ENCODE measurements around the gene NMNAT2. TPM values are rescaled to one million over a fixed set of nuclear protein-coding genes. Genes with fewer than 3 reads are reported as not detected.

Gene NMNAT2
- total RNA-seq, 4 donors from 2014 or later = 0.13 to 0.83 (median 0.66) TPM; not detected in 1

DNA sequence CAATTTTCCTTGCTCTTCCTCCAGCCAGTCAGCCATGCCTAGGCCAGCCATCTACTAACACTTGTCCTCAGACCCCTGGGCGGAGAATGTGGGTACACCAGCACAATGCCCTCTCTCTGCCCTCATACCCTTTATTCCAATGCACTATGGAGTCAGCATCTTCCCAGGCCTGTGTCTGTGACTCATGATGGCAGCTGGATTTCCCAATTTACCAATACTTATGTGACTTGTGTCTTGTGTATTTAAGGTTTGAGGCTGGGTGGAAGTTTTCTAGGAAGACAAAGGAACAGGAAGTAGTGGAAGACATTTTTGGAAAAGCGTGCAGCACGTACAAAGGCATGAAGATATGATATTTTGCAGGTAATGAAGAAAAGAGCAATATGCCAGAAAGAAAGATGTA, 114.3 kb downstream of the NMNAT2 start:
- TF ChIP-seq, protein P1, sequence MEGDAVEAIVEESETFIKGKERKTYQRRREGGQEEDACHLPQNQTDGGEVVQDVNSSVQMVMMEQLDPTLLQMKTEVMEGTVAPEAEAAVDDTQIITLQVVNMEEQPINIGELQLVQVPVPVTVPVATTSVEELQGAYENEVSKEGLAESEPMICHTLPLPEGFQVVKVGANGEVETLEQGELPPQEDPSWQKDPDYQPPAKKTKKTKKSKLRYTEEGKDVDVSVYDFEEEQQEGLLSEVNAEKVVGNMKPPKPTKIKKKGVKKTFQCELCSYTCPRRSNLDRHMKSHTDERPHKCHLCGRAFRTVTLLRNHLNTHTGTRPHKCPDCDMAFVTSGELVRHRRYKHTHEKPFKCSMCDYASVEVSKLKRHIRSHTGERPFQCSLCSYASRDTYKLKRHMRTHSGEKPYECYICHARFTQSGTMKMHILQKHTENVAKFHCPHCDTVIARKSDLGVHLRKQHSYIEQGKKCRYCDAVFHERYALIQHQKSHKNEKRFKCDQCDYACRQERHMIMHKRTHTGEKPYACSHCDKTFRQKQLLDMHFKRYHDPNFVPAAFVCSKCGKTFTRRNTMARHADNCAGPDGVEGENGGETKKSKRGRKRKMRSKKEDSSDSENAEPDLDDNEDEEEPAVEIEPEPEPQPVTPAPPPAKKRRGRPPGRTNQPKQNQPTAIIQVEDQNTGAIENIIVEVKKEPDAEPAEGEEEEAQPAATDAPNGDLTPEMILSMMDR (IDR thresholded peaks at IDR 0.05) = no peak
- no peak for TF ChIP-seq POLR2A (IDR thresholded peaks at IDR 0.05)
- Histone ChIP-seq H3K27me3 (no peaks in the 10 kb centered on the region), H3K9me3 (no peaks in the 10 kb centered on the region), H3K36me3 (no peaks in the 10 kb centered on the region), H3K27ac (no peak overlapping the region), H3K4me1 (peaks cover 0 to 4% (median 0%) of the 10 kb centered on the region in 4 donors), H3K4me3 (no peak overlapping the region)
- DNase-seq = no peak

DNA sequence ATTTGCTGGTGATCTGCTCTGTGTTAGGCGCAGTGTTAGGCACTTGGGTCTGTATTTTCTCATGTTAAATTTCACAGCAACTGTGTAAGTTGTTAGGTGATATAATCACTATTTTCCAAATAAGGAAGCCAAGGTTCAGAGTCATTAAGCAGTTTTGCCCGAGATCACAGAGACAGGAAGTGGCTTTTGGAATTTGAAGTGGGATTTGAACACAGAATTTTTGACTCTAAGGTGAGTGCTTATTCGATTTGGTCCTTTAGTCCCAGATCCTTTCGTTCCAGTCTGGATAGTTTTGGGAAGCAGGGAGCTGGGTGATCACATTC, 114.9 kb downstream of the NMNAT2 start:
- no peak overlapping the region for H3K27ac ChIP-seq
- no peaks in the 10 kb centered on the region for H3K27me3 ChIP-seq
- H3K4me1 ChIP-seq = peaks cover 0 to 4% (median 0%) of the 10 kb centered on the region in 4 donors
- no peaks in the 10 kb centered on the region for H3K36me3 ChIP-seq
- no peaks in the 10 kb centered on the region for H3K9me3 ChIP-seq
- TF ChIP-seq, protein P1 (IDR thresholded peaks at IDR 0.05) = no peak
- no peak for TF ChIP-seq POLR2A (IDR thresholded peaks at IDR 0.05)
- H3K4me3 ChIP-seq = no peak overlapping the region
- DNase-seq = no peak

DNA sequence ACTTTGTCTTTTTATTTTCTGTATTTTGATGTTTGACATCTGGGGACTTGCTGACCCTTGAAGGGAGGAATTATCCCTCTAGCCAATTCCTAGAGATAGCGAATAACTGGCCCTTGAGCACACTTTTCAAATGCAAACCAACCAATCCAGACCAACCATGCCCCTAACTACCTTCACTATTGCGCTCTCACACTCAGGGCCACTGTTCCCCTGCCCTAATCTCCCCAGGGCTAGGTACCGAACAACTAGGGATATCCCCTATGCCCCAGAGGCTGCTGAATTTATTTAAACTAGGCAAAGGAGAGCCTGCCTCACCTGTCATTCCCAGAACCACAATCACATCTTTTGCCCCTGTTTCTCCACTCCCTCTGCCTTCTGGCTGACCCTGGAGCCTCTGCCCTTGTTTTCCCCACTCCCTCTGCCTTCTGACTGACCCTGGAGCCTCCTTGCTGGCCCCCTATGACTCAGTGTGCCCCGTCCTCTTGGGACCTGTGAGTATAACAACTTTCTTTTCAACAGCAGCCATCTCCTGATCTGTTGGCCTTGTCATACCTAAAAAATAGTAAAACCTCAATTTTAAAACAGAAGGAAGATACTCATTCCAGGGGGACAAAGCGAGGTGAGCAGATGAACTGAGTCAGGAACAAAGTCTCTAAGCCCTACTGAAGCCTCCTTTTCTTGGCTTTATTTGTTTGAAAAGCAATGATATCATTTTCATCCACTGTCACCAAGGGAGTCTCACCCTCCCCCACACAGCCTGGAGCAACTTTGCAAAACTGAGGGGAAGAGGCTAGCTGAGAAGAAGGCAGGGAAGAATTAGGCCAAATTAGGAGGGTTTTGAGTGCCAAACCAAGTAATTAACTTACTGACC, 115.5 kb downstream of the NMNAT2 start:
- Histone ChIP-seq H3K27ac (no peak overlapping the region), H3K36me3 (no peaks in the 10 kb centered on the region), H3K9me3 (no peaks in the 10 kb centered on the region), H3K4me1 (peaks cover 0 to 4% (median 0%) of the 10 kb centered on the region in 4 donors), H3K4me3 (no peak overlapping the region), H3K27me3 (no peaks in the 10 kb centered on the region)
- no peak for TF ChIP-seq POLR2A (IDR thresholded peaks at IDR 0.05)
- TF ChIP-seq, protein P1 (IDR thresholded peaks at IDR 0.05) = no peak
- no peak for DNase-seq

DNA sequence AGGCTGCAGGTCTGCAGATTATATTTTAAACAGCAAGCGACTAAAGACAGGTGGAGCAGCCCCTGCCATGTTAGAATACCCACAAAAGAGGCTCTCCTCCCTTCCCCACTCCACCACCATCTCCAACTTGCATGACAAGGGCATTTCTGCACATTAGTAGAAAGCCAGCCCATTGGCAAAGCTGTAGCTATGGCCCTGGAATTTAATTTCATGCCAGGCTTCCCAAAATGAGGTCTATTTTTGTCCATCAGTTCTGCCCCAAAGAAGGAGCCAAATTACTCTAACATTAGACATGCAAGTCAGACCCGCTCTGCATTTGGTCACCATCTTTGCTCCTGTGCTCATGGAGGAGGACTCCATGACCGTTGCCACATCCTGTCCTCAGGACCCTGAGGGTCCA, 116.9 kb downstream of the NMNAT2 start:
- no peaks in the 10 kb centered on the region for H3K36me3 ChIP-seq
- no peak overlapping the region for H3K4me3 ChIP-seq
- no peaks in the 10 kb centered on the region for H3K27me3 ChIP-seq
- no peaks in the 10 kb centered on the region for H3K4me1 ChIP-seq
- H3K9me3 ChIP-seq = no peaks in the 10 kb centered on the region
- TF ChIP-seq, protein P1 (IDR thresholded peaks at IDR 0.05) = no peak
- TF ChIP-seq POLR2A (IDR thresholded peaks at IDR 0.05) = no peak
- DNase-seq = no peak
- no peak overlapping the region for H3K27ac ChIP-seq

DNA sequence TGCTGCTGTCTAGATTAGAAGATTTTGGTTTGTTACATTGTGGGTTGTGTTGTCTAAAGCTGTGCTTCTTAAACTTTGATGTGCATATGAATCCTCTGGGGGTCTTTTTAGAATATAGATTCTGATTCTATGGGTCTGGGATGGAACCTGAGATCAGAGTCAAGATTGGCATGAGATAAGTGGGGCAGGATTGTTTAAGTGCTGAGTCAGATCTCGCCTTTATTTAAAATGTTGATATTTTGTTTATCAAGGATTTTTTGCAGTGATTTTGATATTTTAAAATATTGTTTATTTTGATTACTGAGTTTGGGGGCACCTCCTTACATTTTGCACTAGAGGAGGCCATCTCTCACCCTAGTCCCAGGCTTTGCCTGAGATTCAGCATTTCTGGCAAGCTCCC, 117.4 kb downstream of the NMNAT2 start:
- H3K4me3 ChIP-seq = no peak overlapping the region
- H3K4me1 ChIP-seq = no peaks in the 10 kb centered on the region
- no peaks in the 10 kb centered on the region for H3K9me3 ChIP-seq
- no peak overlapping the region for H3K27ac ChIP-seq
- no peaks in the 10 kb centered on the region for H3K27me3 ChIP-seq
- no peaks in the 10 kb centered on the region for H3K36me3 ChIP-seq
- DNase-seq = no peak
- TF ChIP-seq POLR2A (IDR thresholded peaks at IDR 0.05) = no peak
- TF ChIP-seq, protein P1 (IDR thresholded peaks at IDR 0.05) = no peak

All from Peyer's patch (tissue), 4 donors.